HG02943 (cell line): ENCODE data around the gene NPY1R.

Experiments
- ATAC-seq: cut with Tn5 transposase; IDR thresholded peaks from one replicate; pipeline ENCODE4 v1.9.1; 2021; ENCODE audit warnings: mild to moderate bottlenecking, low read depth, moderate library complexity; ENCODE audit not compliant: unreplicated experiment

The NPY1R gene

DNA sequence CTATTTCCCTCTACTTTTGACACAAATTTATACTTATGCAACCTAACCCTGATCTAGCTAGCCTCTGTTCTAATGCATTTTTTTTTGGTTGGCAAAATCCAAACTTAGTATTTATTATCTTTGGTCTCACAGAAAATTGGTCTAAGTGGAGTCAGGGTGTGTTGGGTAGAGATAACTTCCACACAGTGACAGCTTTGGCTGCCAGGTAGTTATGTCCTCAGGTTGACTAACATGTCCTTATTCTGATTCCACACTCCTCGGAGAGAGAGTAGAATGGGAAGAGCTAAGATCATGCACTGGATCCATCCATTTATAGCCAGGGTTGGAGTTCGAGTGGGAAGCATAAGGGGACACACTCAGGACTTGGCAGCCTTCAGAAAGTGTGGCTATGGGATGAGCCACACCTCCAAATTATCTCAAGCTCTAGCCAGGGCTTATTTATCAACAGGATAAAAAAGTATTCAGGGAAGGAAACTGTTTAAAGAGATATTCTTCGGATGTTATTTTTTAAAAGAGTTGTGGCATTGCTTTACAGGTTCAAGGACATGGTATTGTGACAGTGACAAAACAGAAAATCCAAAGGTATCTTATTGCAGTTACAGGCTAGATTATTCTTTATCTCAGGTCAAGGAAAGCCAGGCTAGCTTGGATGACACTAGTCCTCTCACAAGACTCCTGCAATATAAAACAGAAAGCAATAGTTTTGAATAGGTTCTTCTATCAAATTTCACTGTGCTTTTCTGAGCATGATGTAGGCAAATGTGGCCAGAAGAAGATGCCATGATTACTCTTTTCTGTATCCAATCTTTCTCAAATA is 51.5 kb downstream of the NPY1R start:
- ATAC-seq: no peak

DNA sequence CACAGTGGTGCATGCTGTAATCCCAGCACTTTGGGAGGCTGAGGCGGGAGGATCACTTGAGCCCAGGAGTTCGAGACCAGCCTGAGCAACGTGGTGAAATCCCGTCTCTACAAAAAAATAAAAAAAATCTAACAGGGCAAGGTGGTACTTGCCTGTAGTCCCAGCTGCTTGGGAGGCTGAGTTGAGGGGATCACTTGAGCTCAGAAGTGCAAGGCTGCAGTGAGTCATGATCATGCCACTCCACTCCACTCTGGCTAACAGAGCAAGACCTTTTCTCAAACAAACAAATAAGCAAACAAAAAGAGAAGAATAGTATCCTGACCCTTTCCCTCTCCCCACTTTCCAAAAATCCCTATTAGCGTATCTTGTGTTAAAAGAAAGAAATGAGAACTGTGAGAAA is 52.7 kb downstream of the NPY1R start:
- no peak for ATAC-seq

DNA sequence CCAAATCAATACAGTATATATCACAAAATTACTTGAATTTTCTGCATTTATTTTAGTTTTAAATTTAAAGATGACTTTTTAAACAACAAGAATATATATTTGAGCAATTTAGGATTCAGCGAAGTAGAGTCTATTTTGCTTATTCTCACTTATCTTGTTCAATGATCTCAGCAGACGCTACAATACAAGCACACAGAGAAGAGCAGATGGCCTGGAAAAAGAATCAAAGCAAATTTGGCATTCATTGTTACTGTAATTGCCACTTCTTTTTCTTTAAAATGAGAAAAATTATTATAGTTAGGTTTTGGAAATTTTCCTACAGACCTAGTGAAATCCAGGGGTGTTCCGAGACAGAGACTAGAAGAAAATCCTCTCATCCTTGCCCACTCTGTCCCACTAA is 57.5 kb downstream of the NPY1R start:
- ATAC-seq: no peak
